Hepatocyte (in vitro differentiated cells): ENCODE data around the gene TTC6. TPM values are rescaled to one million over a fixed set of nuclear protein-coding genes. Genes with fewer than 3 reads are reported as not detected.

Experiments
- DNase-seq: peaks from one replicate; pipeline ENCODE4 v3.0.0-alpha.2; 2016; ENCODE audit warnings: low spot score
- H2AFZ ChIP-seq: fragments of 200-600 bp; sonication (generic); 2 replicates; pipeline ENCODE4 v1.6.0; 2016; ENCODE audit warnings: antibody characterized with exemption, mild to moderate bottlenecking
- H3K27ac ChIP-seq: fragments of 200-600 bp; sonication (generic); 2 replicates; pipeline ENCODE4 v1.5.1; 2016; ENCODE audit warnings: mild to moderate bottlenecking
- H3K27me3 ChIP-seq: fragments of 200-600 bp; sonication (generic); 2 replicates; pipeline ENCODE4 v1.6.1; 2016
- H3K36me3 ChIP-seq: fragments of 200-600 bp; sonication (generic); replicated peaks from 2 replicates; pipeline ENCODE4 v1.5.1; 2016; ENCODE audit warnings: low read depth; ENCODE audit not compliant: insufficient read depth
- H3K4me1 ChIP-seq: fragments of 200-600 bp; sonication (generic); 2 replicates; pipeline ENCODE4 v1.5.1; 2016; ENCODE audit warnings: mild to moderate bottlenecking, moderate library complexity; ENCODE audit not compliant: insufficient read depth
- H3K4me2 ChIP-seq: fragments of 200-600 bp; sonication (generic); 2 replicates; pipeline ENCODE4 v1.6.0; 2016
- H3K4me3 ChIP-seq: fragments of 200-600 bp; sonication (generic); 2 replicates; pipeline ENCODE4 v1.5.1; 2016; ENCODE audit warnings: mild to moderate bottlenecking
- H3K79me2 ChIP-seq: fragments of 200-600 bp; sonication (generic); 2 replicates; pipeline ENCODE4 v1.6.0; 2017; ENCODE audit warnings: mild to moderate bottlenecking
- H3K9me2 ChIP-seq: fragments of 200-600 bp; sonication (generic); replicated peaks from 2 replicates; pipeline ENCODE4 v1.6.0; 2017; ENCODE audit warnings: mild to moderate bottlenecking; ENCODE audit not compliant: insufficient read depth
- H3K9me3 ChIP-seq: fragments of 200-600 bp; sonication (generic); 2 replicates; pipeline ENCODE4 v1.5.1; 2016; ENCODE audit warnings: low read depth, mild to moderate bottlenecking
- H4K20me1 ChIP-seq: fragments of 200-600 bp; sonication (generic); 2 replicates; pipeline ENCODE4 v1.6.0; 2016; ENCODE audit warnings: mild to moderate bottlenecking; ENCODE audit not compliant: insufficient read depth, poor library complexity, severe bottlenecking
- EZH2 ChIP-seq: fragments of 200-600 bp; sonication (generic); IDR thresholded peaks from 2 replicates; pipeline ENCODE4 v1.6.1; 2016; ENCODE audit warnings: antibody characterized with exemption, mild to moderate bottlenecking, borderline replicate concordance
- EZH2phosphoT487 ChIP-seq: fragments of 200-600 bp; sonication (generic); IDR thresholded peaks from one replicate; pipeline ENCODE4 v1.6.1; 2018; ENCODE audit warnings: antibody characterized with exemption, mild to moderate bottlenecking, low read depth, moderate library complexity; ENCODE audit not compliant: unreplicated experiment, severe bottlenecking
- whole genome bisulfite sequencing: methylation state at CpG from one replicate; pipeline ENCODE4 v1.1.6; 2016; ENCODE audit warnings: low lambda C conversion rate; ENCODE audit errors: missing lambda C conversion rate; 5-methylcytosine and 5-hydroxymethylcytosine counted together
- polyA plus RNA-seq: library from polyadenylated mRNA; unstranded; fragments of >200 nt; fragmentation: Nextera tagmentation; extraction: Ambion mirVana; gene quantifications from 2 replicates; pipeline ENCODE4 v1.2.1, GENCODE V29; 2016
- total RNA-seq: library from RNA; depleted of rRNA; stranded (reverse); fragments of >200 nt; gene quantifications from 2 replicates; pipeline ENCODE4 v1.2.3, GENCODE V29; 2014
- TF ChIP-seq, protein P1 (sequence below): fragments of 200-600 bp; sonication (generic); IDR thresholded peaks from 2 replicates; pipeline ENCODE4 v1.5.1; 2016; ENCODE audit warnings: antibody characterized with exemption, mild to moderate bottlenecking; ENCODE audit not compliant: poor library complexity

Gene TTC6
- total and polyA plus RNA-seq, 2 experiments from 2014 or later, result 6.4 to 20.8 TPM

GRCh38 chr14:37586797-37587130 lies 8.7 kb upstream of the TTC6 start:
- Histone ChIP-seq H3K27ac (peak overlapping the region; percentile 95), H3K27me3 (peaks cover 78% of the 10 kb centered on the region)

GRCh38 chr14:37587131-37587803 lies 8.2 kb upstream of the TTC6 start:
- Histone ChIP-seq H3K4me3 (peak overlapping the region; percentile 4), H3K4me2 (peak overlapping the region; percentile 87), H3K27me3 (peaks cover 83% of the 10 kb centered on the region), H2AFZ (no peak overlapping the region), H3K9me3 (no peaks in the 10 kb centered on the region), H3K36me3 (no peaks in the 10 kb centered on the region), H3K27ac (peak overlapping the region; percentile 95), H3K4me1 (peaks cover 19% of the 10 kb centered on the region), H4K20me1 (no peaks in the 10 kb centered on the region), H3K9me2 (no peaks in the 10 kb centered on the region), H3K79me2 (peaks cover 40% of the 10 kb centered on the region)
- no peak for DNase-seq
- no peak for TF ChIP-seq EZH2phosphoT487
- TF ChIP-seq EZH2, result no peak
- TF ChIP-seq, protein P1, sequence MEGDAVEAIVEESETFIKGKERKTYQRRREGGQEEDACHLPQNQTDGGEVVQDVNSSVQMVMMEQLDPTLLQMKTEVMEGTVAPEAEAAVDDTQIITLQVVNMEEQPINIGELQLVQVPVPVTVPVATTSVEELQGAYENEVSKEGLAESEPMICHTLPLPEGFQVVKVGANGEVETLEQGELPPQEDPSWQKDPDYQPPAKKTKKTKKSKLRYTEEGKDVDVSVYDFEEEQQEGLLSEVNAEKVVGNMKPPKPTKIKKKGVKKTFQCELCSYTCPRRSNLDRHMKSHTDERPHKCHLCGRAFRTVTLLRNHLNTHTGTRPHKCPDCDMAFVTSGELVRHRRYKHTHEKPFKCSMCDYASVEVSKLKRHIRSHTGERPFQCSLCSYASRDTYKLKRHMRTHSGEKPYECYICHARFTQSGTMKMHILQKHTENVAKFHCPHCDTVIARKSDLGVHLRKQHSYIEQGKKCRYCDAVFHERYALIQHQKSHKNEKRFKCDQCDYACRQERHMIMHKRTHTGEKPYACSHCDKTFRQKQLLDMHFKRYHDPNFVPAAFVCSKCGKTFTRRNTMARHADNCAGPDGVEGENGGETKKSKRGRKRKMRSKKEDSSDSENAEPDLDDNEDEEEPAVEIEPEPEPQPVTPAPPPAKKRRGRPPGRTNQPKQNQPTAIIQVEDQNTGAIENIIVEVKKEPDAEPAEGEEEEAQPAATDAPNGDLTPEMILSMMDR, result no peak
- 10% methylated on average over 4 of the region's 4 CpGs for WGBS

More at GRCh38 chr14:37586797-37587130, 8.7 kb upstream of the TTC6 start:
- Histone ChIP-seq H3K4me1 (peaks cover 19% of the 10 kb centered on the region), H3K36me3 (no peaks in the 10 kb centered on the region), H4K20me1 (no peaks in the 10 kb centered on the region), H3K9me2 (no peaks in the 10 kb centered on the region), H3K4me2 (peak overlapping the region; percentile 87), H3K4me3 (peak overlapping the region; percentile 4), H3K79me2 (peaks cover 40% of the 10 kb centered on the region), H3K9me3 (no peaks in the 10 kb centered on the region), H2AFZ (no peak overlapping the region)
- DNase-seq, result no peak
- peak; percentile 5 for TF ChIP-seq EZH2
- TF ChIP-seq, protein P1, result no peak
- 7% methylated on average over 1 of the region's 1 CpG for WGBS

DNA sequence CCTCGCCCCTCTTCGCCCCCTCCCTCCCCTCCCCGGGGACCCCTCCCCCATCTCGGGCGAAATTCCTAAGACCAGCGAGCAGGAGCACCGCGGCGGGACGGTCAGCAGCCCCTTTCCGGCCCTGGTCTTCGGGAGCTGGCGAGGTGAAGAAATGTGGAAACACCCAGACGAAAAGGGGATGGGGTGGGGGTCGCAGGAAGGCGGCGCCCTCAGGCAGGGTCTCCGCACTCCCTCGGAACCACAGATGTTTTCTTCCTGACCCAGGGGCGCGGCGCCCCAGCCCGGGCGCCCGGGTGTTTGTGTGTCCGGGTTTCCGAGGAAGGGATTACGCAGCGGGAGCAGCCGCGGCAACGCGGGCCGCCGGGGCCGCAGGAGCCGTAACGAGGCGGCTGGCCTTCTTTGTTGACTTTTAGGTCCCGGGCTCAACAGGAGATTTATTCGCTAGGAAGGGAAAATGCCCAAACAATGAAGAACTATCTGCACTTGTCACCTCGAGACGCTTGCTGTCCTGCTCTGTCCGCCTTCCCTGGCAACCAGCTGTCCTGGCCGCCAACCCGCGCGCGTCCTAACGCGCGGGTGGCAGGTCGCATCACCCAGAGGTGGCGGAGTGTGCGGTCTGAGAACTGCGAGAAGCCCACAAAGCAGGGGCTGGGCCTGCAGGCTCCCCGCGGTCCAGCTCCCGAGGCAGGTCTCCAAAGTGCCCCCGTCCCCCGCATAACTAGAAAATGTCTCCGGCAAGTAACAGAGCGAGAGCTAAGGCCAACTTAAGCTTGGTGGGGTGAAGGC lies 7.4 kb upstream of the TTC6 start:
- WGBS, result 2% methylated on average over 60 of the region's 63 CpGs

More for the DNA sequence above, 7.4 kb upstream of the TTC6 start:
- Histone ChIP-seq H3K4me2 (peak overlapping the region; percentile 87), H3K27me3 (peaks cover 85% of the 10 kb centered on the region), H4K20me1 (no peaks in the 10 kb centered on the region), H3K79me2 (peaks cover 44% of the 10 kb centered on the region), H3K9me3 (no peaks in the 10 kb centered on the region), H3K9me2 (no peaks in the 10 kb centered on the region), H3K36me3 (no peaks in the 10 kb centered on the region), H2AFZ (peak overlapping the region; percentile 41), H3K27ac (peak overlapping the region; percentile 95), H3K4me1 (peaks cover 19% of the 10 kb centered on the region), H3K4me3 (peak overlapping the region; percentile 54)
- peak; percentile 53 for DNase-seq
- TF ChIP-seq, protein P1, result no peak
- peak; percentile 88 for TF ChIP-seq EZH2
- peak; percentile 58 for TF ChIP-seq EZH2phosphoT487
